ENCODE results near the gene SKAP2.

Gene SKAP2

DNA sequence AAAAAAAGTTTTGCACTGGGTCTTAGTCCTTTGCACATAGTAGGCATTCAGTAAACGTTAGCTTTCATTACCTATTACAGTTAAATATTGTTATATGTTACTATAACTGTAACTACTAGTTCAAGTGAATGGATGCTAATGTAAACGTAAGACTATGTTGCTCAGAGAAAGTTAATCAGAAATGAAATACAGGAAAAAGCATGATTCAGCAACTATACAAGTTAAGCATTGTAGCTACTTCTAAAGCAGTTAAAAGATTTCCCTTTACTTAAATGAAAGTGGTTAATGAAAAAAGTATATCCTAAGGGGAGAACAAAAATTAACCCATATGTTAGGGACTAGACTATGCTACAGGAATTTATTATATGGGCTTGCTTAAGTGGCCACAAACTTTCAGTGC, 121.2 kb downstream of the SKAP2 start:
- no peak for DNase-seq

GRCh38 chr7:26735976-26736600, 128.3 kb downstream of the SKAP2 start:
- DNase-seq, result no peak

- no peak for DNase-seq
Observed at GRCh38 chr7:26729150-26729775, 135.1 kb downstream of the SKAP2 start.

GRCh38 chr7:26726051-26726450, 138.3 kb downstream of the SKAP2 start:
- DNase-seq, result no peak

- DNase-seq, result no peak
Observed at GRCh38 chr7:26724795-26725194, 139.6 kb downstream of the SKAP2 start.

- DNase-seq, result no peak
Observed at GRCh38 chr7:26723129-26723528, 141.3 kb downstream of the SKAP2 start.

GRCh38 chr7:26721450-26721849, 142.9 kb downstream of the SKAP2 start:
- no peak for DNase-seq

DNA sequence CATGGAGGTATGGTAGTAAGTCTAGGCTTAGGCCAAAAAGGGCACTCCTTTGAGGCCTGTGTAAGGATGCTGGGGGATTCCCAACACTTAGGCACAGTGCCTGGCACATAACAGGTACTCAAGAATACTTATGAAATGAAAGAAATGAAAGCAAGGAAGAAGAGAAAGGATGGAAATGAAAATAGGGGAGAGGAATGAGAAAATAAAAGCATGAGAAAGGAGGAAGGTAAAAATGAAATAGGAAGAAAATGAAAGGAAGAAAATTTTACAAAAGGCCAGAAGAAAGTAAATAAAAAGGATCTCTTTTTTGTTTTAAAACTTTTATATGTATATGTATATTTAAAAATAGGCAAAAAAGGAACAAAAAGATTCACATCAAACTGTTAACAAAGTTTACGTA, 146.3 kb downstream of the SKAP2 start:
- DNase-seq, result no peak

- DNase-seq, result no peak
Observed at GRCh38 chr7:26714438-26714837, 150.0 kb downstream of the SKAP2 start.

GRCh38 chr7:26714006-26714405, 150.4 kb downstream of the SKAP2 start:
- no peak for DNase-seq

DNA sequence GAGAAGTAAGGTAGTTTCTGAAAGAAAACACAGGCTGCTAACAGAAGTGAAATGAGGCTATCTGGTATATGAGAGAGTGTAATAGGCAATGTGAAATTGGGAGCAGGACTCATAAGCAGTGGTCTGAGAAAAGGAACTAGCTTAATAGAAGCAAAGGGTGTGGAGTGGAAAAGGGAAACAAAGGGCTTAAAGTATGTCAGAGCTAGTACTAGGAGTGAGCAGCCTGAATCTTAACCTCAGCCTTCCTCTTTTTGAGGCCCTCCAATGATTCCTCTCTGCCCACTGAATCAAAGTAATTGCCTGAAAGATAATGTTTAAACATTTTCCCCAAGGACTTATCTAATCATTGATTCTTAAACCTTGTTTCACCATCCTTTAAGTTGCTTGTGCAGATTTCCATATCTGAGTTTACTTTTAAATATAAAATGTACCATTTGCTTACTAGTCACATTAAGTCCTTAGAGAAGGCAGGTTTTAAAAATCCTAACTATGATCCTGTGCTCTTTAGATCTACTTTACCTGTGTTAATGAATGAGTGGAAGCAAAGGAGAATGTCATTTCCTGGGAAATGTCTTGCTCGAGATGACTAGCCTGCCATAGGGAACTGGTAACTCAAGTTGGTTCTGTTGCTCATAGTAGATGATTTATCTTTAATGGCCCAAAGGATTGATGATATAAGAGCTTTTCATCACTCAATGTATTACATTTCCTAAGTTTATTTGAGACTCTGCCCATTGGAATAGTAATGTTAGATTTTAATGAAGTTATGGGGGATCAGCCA, 155.0 kb downstream of the SKAP2 start:
- DNase-seq, result no peak

DNA sequence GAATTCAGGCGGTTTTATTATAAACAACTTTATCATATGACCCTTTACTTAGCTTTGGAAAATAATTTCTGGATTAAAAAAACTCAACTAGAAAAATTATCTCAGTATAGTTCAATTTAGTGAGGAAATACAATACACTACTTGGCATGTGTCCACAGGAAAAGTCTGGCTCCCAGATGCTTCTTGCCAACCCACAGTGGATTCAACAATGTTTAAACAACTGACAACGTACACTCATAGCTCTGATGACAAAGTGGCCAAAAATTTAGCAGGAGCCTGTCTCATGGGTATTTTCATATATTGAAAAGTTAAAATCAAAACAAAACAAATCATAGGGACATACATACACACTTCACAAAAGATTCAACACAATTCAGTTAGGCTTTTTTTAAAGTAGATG, 158.8 kb downstream of the SKAP2 start:
- DNase-seq, result no peak

DNA sequence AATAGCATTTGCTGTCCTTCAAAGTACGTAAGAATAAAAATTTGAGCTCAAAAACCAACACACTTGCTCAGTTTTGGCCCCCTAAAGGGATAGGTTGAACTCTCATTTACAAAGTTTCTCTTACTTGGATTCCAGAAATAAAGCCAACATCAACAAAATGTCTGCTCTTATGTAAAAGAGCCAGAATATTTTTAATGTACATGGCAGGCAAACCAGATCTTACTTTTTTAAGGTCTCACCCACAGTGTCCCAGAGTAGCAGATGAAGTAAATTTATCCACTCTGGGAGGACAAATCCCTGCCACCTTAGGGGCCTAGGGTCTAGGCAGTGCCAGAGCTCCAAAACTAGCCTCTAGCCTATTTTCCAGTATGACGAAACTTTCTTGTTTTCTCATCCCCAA, 159.6 kb downstream of the SKAP2 start:
- no peak for DNase-seq

GRCh38 chr7:26704036-26704435, 160.4 kb downstream of the SKAP2 start:
- DNase-seq, result no peak

DNA sequence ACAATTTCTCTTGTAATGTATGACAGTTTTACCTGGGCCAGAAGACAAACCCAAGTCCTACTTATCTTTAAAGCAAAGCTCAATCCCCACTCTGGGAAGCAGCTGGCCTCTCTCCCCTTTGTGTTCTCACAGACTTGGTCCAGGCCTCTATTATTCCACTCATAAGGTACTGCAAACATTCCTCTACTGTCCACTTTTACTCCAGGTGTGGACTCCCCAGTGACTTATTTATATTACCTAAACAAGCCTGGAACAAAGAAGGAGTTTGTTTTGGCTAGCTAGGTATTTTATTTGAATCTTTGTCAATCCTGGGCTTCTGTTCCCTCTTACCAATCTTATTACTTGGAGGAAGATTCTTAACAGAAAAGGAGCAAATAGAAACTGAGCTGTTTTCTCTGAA, 163.5 kb downstream of the SKAP2 start:
- DNase-seq, result no peak

- DNase-seq, result no peak
Observed at GRCh38 chr7:26700386-26700785, 164.0 kb downstream of the SKAP2 start.

DNA sequence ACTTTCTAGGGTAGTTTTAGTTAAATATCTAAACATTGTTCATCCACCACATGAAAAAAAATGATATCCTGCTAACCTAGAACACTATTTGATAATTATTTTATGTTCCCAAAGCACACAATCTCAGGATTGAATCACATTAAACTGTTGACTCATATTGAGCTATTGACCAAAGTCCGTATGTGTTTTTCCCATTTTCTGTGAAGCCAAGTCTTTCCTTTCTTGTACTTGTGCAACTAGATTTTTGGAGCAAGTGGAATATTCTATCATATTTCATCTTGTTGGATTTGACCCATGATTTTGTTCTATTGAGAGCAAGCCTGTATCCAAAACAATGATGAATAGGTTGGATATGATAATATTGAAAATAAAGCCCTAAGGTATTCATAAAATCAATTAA, 164.6 kb downstream of the SKAP2 start:
- no peak for DNase-seq

- DNase-seq, result no peak
Observed at GRCh38 chr7:26698806-26699205, 165.6 kb downstream of the SKAP2 start.

DNA sequence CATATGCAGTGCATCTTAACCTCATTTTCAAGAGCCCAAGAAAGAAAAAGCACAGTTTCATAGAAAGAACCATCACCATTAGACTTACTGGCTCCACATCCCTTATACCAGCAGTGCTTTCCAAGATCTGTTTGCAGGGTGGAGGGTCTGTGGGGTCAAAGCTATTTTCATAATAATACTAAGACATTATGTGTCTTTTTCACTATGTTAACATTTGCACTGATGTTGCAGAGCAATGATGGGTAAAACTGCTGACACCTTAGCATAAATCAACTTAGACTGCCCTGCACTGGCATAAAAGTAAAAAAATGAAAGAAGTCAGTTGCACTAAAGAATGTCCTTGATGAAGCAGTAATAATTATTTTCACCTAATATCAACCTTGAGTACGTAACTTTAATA, 166.2 kb downstream of the SKAP2 start:
- no peak for DNase-seq

DNA sequence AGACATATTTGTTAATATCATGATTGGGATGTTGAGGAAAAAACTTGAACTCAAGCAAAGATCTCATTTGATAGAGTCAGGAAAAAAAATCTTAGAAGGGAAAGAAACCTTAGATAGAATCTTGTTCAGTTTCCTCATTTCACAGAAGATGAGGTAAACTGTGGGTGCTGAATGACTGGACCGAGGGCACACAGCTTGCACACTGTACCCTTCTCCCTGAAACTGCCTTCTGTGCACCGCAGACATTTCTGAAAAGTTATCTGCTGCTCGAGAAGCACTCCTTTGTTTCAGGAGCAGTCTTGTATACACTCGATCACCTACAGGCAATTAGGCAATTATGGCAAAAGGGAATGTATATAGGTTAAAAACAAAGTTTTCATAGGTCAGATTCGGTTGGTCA, 167.4 kb downstream of the SKAP2 start:
- DNase-seq, result no peak

DNA sequence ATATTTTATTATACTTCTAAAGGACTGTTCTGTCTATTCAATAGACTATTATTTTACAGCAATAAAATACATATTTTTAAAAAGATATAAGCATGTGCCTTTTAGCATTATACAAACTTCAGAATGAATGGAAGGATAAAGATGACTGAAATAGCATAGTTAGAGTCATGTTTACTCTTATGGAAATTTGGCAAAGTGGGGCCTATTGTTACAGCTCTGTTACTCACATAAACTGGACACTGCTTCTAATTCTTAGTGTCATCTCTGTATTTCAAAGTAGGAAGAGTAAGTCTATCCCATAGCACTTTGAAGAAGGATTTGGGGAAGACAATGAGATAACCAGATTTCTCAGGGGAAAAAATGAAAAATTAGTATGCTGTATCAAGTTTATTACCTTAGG, 168.2 kb downstream of the SKAP2 start:
- DNase-seq, result no peak

DNA sequence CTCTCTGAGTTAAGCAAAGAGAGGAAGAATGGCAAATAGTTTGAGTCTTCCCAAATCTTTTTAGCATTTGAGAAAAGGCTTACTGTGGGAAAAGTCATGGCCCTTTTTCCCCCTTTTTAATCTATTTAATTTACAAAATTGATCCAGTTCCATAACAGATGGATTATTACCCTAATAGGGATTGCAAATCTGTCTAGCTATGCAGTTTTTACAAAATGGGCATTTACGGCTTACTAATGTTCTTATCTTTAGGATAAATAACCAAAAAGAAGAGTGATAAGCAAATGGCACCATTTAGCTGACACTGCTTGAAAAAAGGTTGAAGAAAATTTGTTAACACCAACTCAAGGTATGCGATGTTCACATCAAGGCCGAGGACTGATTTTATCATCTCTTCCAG, 169.7 kb downstream of the SKAP2 start:
- no peak for DNase-seq

- DNase-seq, result no peak
Observed at GRCh38 chr7:26694141-26694540, 170.2 kb downstream of the SKAP2 start.

DNA sequence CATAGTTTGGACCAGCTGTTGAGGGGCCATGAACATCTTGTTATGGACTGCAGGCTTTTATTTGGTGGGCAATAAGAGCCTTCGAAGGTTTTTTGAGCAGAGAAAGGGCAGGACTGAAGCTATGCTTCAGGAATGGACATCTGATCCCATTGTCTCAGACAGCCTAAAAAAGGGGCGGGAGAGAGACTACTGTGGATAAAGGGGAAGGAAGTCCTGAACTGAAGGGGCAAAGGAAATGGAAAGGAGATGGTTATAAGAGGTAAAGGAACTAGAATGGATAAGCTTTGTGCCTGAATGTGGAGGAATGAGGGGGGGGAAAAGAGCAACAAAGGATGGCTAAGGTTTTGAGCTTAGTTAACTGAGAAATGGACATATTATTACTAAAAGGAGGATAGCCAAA, 172.5 kb downstream of the SKAP2 start:
- DNase-seq, result no peak
